Measurements from ENCODE around the gene E2F4. TPM values are rescaled to one million over a fixed set of nuclear protein-coding genes. Genes with fewer than 3 reads are reported as not detected.
A peak's percentile ranks its signal among the peaks of the same experiment; 100 is the strongest.

Gene E2F4
- polyA plus RNA-seq, 6 donors from 2014 or later, result 54.0 to 75.9 (median 61.7) TPM

- peaks cover 20 to 55% (median 47%) of the 10 kb centered on the region in 3 donors for H3K27me3 Mint-ChIP-seq
- peaks cover 29 to 56% (median 48%) of the 10 kb centered on the region in 3 donors for H3K4me1 Mint-ChIP-seq
- DNase-seq (no peak), ATAC-seq (ENCODE audit: low read depth in 2 of 2) (no peak)
- peak overlapping the region; percentile 60 to 81 (median 70) for H3K4me3 Mint-ChIP-seq
- peak overlapping the region in 2 of 6 donors; percentile 56 to 66 for H3K27ac Mint-ChIP-seq
- H3K36me3 Mint-ChIP-seq, result peaks cover 0 to 5% of the 10 kb centered on the region in 2 donors
- H3K9me3 Mint-ChIP-seq, result peaks cover 0 to 2% (median 0%) of the 10 kb centered on the region in 7 donors
These were observed 28.6 kb upstream of the E2F4 start for GRCh38 chr16:67163164-67163998.

GRCh38 chr16:67163999-67164558 lies 27.9 kb upstream of the E2F4 start:
- ATAC-seq (ENCODE audit: low read depth in 2 of 2), result no peak
- H3K9me3 Mint-ChIP-seq, result peaks cover 0 to 2% (median 0%) of the 10 kb centered on the region in 7 donors
- H3K4me3 Mint-ChIP-seq, result peak overlapping the region in 7 of 8 donors; percentile 51 to 79 (median 69)
- peaks cover 0 to 5% of the 10 kb centered on the region in 2 donors for H3K36me3 Mint-ChIP-seq
- H3K27me3 Mint-ChIP-seq, result peaks cover 22 to 62% (median 53%) of the 10 kb centered on the region in 3 donors
- peaks cover 26 to 49% (median 42%) of the 10 kb centered on the region in 3 donors for H3K4me1 Mint-ChIP-seq
- H3K27ac Mint-ChIP-seq, result peak overlapping the region in 1 of 6 donors; percentile 56
- no peak for DNase-seq

- DNase-seq, result no peak
- H3K36me3 Mint-ChIP-seq, result peaks cover 0 to 5% of the 10 kb centered on the region in 2 donors
- peaks cover 26 to 50% (median 43%) of the 10 kb centered on the region in 3 donors for H3K4me1 Mint-ChIP-seq
- no peak for ATAC-seq (ENCODE audit: low read depth in 2 of 2)
- peaks cover 0 to 2% (median 0%) of the 10 kb centered on the region in 7 donors for H3K9me3 Mint-ChIP-seq
- peak within 1 kb of the TSS in 2 of 6 donors; percentile 66 to 76 for H3K27ac Mint-ChIP-seq
- H3K4me3 Mint-ChIP-seq, result peak within 1 kb of the TSS; percentile 68 to 81 (median 74)
- H3K27me3 Mint-ChIP-seq, result peaks cover 28 to 67% (median 57%) of the 10 kb centered on the region in 3 donors
These were observed 27.3 kb upstream of the E2F4 start, which contains the start of gene HSF4 for GRCh38 chr16:67164599-67165061. Gene HSF4 (plus strand): TSS chr16:67164745. CDS start chr16:67164812, 67 bp downstream.

GRCh38 chr16:67165121-67166078 lies 26.6 kb upstream of the E2F4 start:
- peak overlapping the region in 1 of 6 donors; percentile 76 for H3K27ac Mint-ChIP-seq

GRCh38 chr16:67166110-67166547 lies 25.8 kb upstream of the E2F4 start:
- Mint-ChIP-seq H3K9me3 (no peaks in the 10 kb centered on the region), H3K4me3 (peak overlapping the region in 3 of 8 donors; percentile 25 to 50 (median 43)), H3K27me3 (peaks cover 35 to 76% (median 71%) of the 10 kb centered on the region in 3 donors), H3K27ac (peak overlapping the region in 2 of 6 donors; percentile 34 to 67), H3K36me3 (peaks cover 0 to 8% of the 10 kb centered on the region in 2 donors), H3K4me1 (peaks cover 36 to 45% (median 36%) of the 10 kb centered on the region in 3 donors)
- DNase-seq (no peak), ATAC-seq (ENCODE audit: low read depth in 2 of 2) (no peak)

More at GRCh38 chr16:67165121-67166078, 26.6 kb upstream of the E2F4 start:
- Mint-ChIP-seq H3K4me3 (peak overlapping the region in 7 of 8 donors; percentile 16 to 81 (median 68)), H3K27me3 (peaks cover 34 to 75% (median 65%) of the 10 kb centered on the region in 3 donors), H3K9me3 (peaks cover 0 to 2% (median 0%) of the 10 kb centered on the region in 7 donors), H3K36me3 (peaks cover 0 to 5% of the 10 kb centered on the region in 2 donors), H3K4me1 (peaks cover 32 to 52% (median 44%) of the 10 kb centered on the region in 3 donors)
- no peak for DNase-seq
- ATAC-seq (ENCODE audit: low read depth in 2 of 2), result no peak

GRCh38 chr16:67166598-67167168 lies 25.3 kb upstream of the E2F4 start:
- peaks cover 0 to 1% (median 0%) of the 10 kb centered on the region in 7 donors for H3K9me3 Mint-ChIP-seq
- H3K4me1 Mint-ChIP-seq, result peaks cover 34 to 44% (median 40%) of the 10 kb centered on the region in 3 donors
- H3K27ac Mint-ChIP-seq, result peak overlapping the region in 2 of 6 donors; percentile 34 to 67
- peaks cover 0 to 14% of the 10 kb centered on the region in 2 donors for H3K36me3 Mint-ChIP-seq
- DNase-seq, result no peak
- no peak for ATAC-seq (ENCODE audit: low read depth in 2 of 2)
- H3K27me3 Mint-ChIP-seq, result peaks cover 40 to 78% (median 76%) of the 10 kb centered on the region in 3 donors
- H3K4me3 Mint-ChIP-seq, result peak overlapping the region in 3 of 8 donors; percentile 31 to 50 (median 43)

GRCh38 chr16:67167588-67167987 lies 24.4 kb upstream of the E2F4 start:
- Mint-ChIP-seq H3K36me3 (peaks cover 0 to 18% of the 10 kb centered on the region in 2 donors), H3K9me3 (peaks cover 0 to 1% (median 0%) of the 10 kb centered on the region in 7 donors), H3K4me1 (peaks cover 28 to 39% (median 37%) of the 10 kb centered on the region in 3 donors), H3K4me3 (peak overlapping the region in 1 of 8 donors; percentile 64), H3K27ac (no peak overlapping the region), H3K27me3 (peaks cover 39 to 78% (median 78%) of the 10 kb centered on the region in 3 donors)
- DNase-seq (no peak), ATAC-seq (ENCODE audit: low read depth in 2 of 2) (no peak)

GRCh38 chr16:67169011-67169451 lies 22.9 kb upstream of the E2F4 start:
- peak overlapping the region in 5 of 8 donors; percentile 7 to 54 (median 38) for H3K4me3 Mint-ChIP-seq
- ATAC-seq (ENCODE audit: low read depth in 2 of 2), result no peak
- H3K4me1 Mint-ChIP-seq, result peaks cover 32 to 46% (median 41%) of the 10 kb centered on the region in 3 donors
- H3K36me3 Mint-ChIP-seq, result peaks cover 0 to 18% of the 10 kb centered on the region in 2 donors
- no peak for DNase-seq
- peaks cover 0 to 1% (median 0%) of the 10 kb centered on the region in 7 donors for H3K9me3 Mint-ChIP-seq
- H3K27ac Mint-ChIP-seq, result peak overlapping the region in 1 of 6 donors; percentile 54
- H3K27me3 Mint-ChIP-seq, result peaks cover 49 to 90% (median 84%) of the 10 kb centered on the region in 3 donors

- no peak for ATAC-seq (ENCODE audit: low read depth in 2 of 2)
- Mint-ChIP-seq H3K36me3 (peaks cover 0 to 18% of the 10 kb centered on the region in 2 donors), H3K27me3 (peaks cover 51 to 93% (median 82%) of the 10 kb centered on the region in 3 donors), H3K27ac (no peak overlapping the region), H3K9me3 (peaks cover 0 to 1% (median 0%) of the 10 kb centered on the region in 7 donors), H3K4me3 (peak overlapping the region; percentile 26 to 84 (median 69)), H3K4me1 (peaks cover 30 to 44% (median 41%) of the 10 kb centered on the region in 3 donors)
- no peak for DNase-seq
These were observed 22.2 kb upstream of the E2F4 start for GRCh38 chr16:67169642-67170167.

- DNase-seq (no peak), ATAC-seq (ENCODE audit: low read depth in 2 of 2) (no peak)
- Mint-ChIP-seq H3K36me3 (peaks cover 0 to 18% of the 10 kb centered on the region in 2 donors), H3K4me1 (peaks cover 26 to 38% (median 34%) of the 10 kb centered on the region in 3 donors), H3K27me3 (peaks cover 50 to 90% (median 77%) of the 10 kb centered on the region in 3 donors), H3K27ac (peak within 1 kb of the TSS in 1 of 6 donors; percentile 54), H3K9me3 (peaks cover 0 to 1% (median 0%) of the 10 kb centered on the region in 7 donors), H3K4me3 (peak within 1 kb of the TSS; percentile 38 to 84 (median 71))
These were observed 21.6 kb upstream of the E2F4 start, which contains the start of gene NOL3 for GRCh38 chr16:67170168-67170948. Gene NOL3 (plus strand): TSS chr16:67170538.

All from naive B cell (primary cell).